ENCODE measurements around the gene CFAP61. TPM values are rescaled to one million over a fixed set of nuclear protein-coding genes. Genes with fewer than 3 reads are reported as not detected.

The CFAP61 gene
- total RNA-seq, 1 donor from 2014 or later = 0.45 TPM

- H3K4me3 Mint-ChIP-seq = no peak overlapping the region
- H3K36me3 Mint-ChIP-seq = no peaks in the 10 kb centered on the region
- H3K27me3 Mint-ChIP-seq (ENCODE audit: low read depth) = peaks cover 22% of the 10 kb centered on the region
- DNase-seq (ENCODE audit: low spot score in 2 of 2, unreplicated experiment in 2 of 2) = no peak
- no peaks in the 10 kb centered on the region for H3K9me3 Mint-ChIP-seq
- no peaks in the 10 kb centered on the region for H3K4me1 Mint-ChIP-seq
- no peak for TF ChIP-seq CTCF (IDR thresholded peaks at IDR 0.05; ENCODE audit: unreplicated experiment)
- no peak overlapping the region for H3K27ac Mint-ChIP-seq
These were observed 243.5 kb downstream of the CFAP61 start for GRCh38 chr20:20295621-20296498.

- no peak for DNase-seq (ENCODE audit: low spot score in 2 of 2, unreplicated experiment in 2 of 2)
- H3K9me3 Mint-ChIP-seq = no peaks in the 10 kb centered on the region
- no peak overlapping the region for H3K27ac Mint-ChIP-seq
- H3K36me3 Mint-ChIP-seq = no peaks in the 10 kb centered on the region
- H3K4me1 Mint-ChIP-seq = no peaks in the 10 kb centered on the region
- no peak for TF ChIP-seq CTCF (IDR thresholded peaks at IDR 0.05; ENCODE audit: unreplicated experiment)
- peaks cover 22% of the 10 kb centered on the region for H3K27me3 Mint-ChIP-seq (ENCODE audit: low read depth)
- no peak overlapping the region for H3K4me3 Mint-ChIP-seq
These were observed 244.8 kb downstream of the CFAP61 start for GRCh38 chr20:20297181-20297580.

GRCh38 chr20:20297752-20298151 lies 245.4 kb downstream of the CFAP61 start:
- no peak for TF ChIP-seq CTCF (IDR thresholded peaks at IDR 0.05; ENCODE audit: unreplicated experiment)
- no peaks in the 10 kb centered on the region for H3K36me3 Mint-ChIP-seq
- no peak overlapping the region for H3K4me3 Mint-ChIP-seq
- no peak for DNase-seq (ENCODE audit: low spot score in 2 of 2, unreplicated experiment in 2 of 2)
- H3K9me3 Mint-ChIP-seq = no peaks in the 10 kb centered on the region
- no peak overlapping the region for H3K27ac Mint-ChIP-seq
- no peaks in the 10 kb centered on the region for H3K4me1 Mint-ChIP-seq
- H3K27me3 Mint-ChIP-seq (ENCODE audit: low read depth) = peaks cover 18% of the 10 kb centered on the region

- no peak overlapping the region for H3K4me3 Mint-ChIP-seq
- no peaks in the 10 kb centered on the region for H3K9me3 Mint-ChIP-seq
- H3K27ac Mint-ChIP-seq = no peak overlapping the region
- peaks cover 24% of the 10 kb centered on the region for H3K27me3 Mint-ChIP-seq (ENCODE audit: low read depth)
- no peak for TF ChIP-seq CTCF (IDR thresholded peaks at IDR 0.05; ENCODE audit: unreplicated experiment)
- no peaks in the 10 kb centered on the region for H3K36me3 Mint-ChIP-seq
- DNase-seq (ENCODE audit: low spot score in 2 of 2, unreplicated experiment in 2 of 2) = no peak
- H3K4me1 Mint-ChIP-seq = no peaks in the 10 kb centered on the region
These were observed 247.6 kb downstream of the CFAP61 start for GRCh38 chr20:20299904-20300303.

- H3K4me3 Mint-ChIP-seq = no peak overlapping the region
- peaks cover 23% of the 10 kb centered on the region for H3K27me3 Mint-ChIP-seq (ENCODE audit: low read depth)
- no peak for TF ChIP-seq CTCF (IDR thresholded peaks at IDR 0.05; ENCODE audit: unreplicated experiment)
- no peak overlapping the region for H3K27ac Mint-ChIP-seq
- H3K9me3 Mint-ChIP-seq = no peaks in the 10 kb centered on the region
- DNase-seq (ENCODE audit: low spot score in 2 of 2, unreplicated experiment in 2 of 2) = no peak
- no peaks in the 10 kb centered on the region for H3K4me1 Mint-ChIP-seq
- no peaks in the 10 kb centered on the region for H3K36me3 Mint-ChIP-seq
These were observed 251.0 kb downstream of the CFAP61 start for GRCh38 chr20:20303320-20303719.
